Ishikawa (cell line): Measurements from ENCODE around the gene ANAPC1.

Source experiments
- CEBPB ChIP-seq: IDR thresholded peaks from 2 replicates; pipeline ENCODE4 v1.6.1; 2012
- CREB1 ChIP-seq: IDR thresholded peaks from 2 replicates; pipeline ENCODE4 v1.6.1; 2012; ENCODE audit warnings: low read depth
- EGR1 ChIP-seq: IDR thresholded peaks from 2 replicates; pipeline ENCODE4 v1.6.1; 2012
- EP300 ChIP-seq: IDR thresholded peaks from 2 replicates; pipeline ENCODE4 v1.6.1; 2012; ENCODE audit warnings: borderline replicate concordance
- FOXM1 ChIP-seq: IDR thresholded peaks from 2 replicates; pipeline ENCODE4 v1.6.1; 2012; ENCODE audit warnings: low read depth, borderline replicate concordance
- RAD21 ChIP-seq: IDR thresholded peaks from 2 replicates; pipeline ENCODE4 v1.6.1; 2012; ENCODE audit warnings: low read depth
- TAF1 ChIP-seq: IDR thresholded peaks from 2 replicates; pipeline ENCODE4 v1.6.1; 2012; ENCODE audit warnings: low read depth, mild to moderate bottlenecking
- TCF12 ChIP-seq: IDR thresholded peaks from 2 replicates; pipeline ENCODE4 v1.6.1; 2012; ENCODE audit warnings: low read depth
- TEAD4 ChIP-seq: IDR thresholded peaks from 2 replicates; pipeline ENCODE4 v1.6.1; 2012
- YY1 ChIP-seq: IDR thresholded peaks from 2 replicates; pipeline ENCODE4 v1.6.1; 2012; ENCODE audit warnings: low read depth
- ZBTB7A ChIP-seq: IDR thresholded peaks from 2 replicates; pipeline ENCODE4 v1.6.1; 2012; ENCODE audit warnings: low read depth
- TF ChIP-seq, protein P1 (sequence below): IDR thresholded peaks from 2 replicates; pipeline ENCODE4 v1.6.1; 2012
- TF ChIP-seq, protein P2 (sequence below): IDR thresholded peaks from 2 replicates; pipeline ENCODE4 v1.6.1; 2012; ENCODE audit warnings: low read depth, mild to moderate bottlenecking

DNA sequence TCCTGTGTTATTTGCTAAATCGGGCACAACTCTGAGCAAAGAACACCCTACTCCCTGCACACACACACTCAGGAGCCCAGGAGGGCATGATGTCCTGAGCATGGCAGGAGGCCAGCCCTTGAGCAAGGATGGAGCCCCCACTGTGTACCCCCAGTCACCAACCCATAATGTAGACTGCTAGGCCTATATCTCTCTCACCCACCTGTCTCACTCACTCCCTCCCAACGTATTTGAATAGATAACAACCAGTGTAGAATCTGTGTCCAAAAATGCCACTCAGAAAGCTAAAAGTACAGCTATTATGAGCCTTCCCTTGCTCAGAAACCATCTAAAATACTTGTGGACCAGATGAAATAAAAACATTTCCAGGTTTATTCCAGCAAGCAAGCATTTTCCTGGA, 43.7 kb upstream of the ANAPC1 start:
- TF ChIP-seq FOXM1 (no peak), EGR1 (no peak), TEAD4 (no peak), EP300 (no peak), TAF1 (no peak), RAD21 (no peak), CREB1 (no peak), TCF12 (no peak), CEBPB (no peak), YY1 (no peak), ZBTB7A (no peak)
- TF ChIP-seq, protein P1, sequence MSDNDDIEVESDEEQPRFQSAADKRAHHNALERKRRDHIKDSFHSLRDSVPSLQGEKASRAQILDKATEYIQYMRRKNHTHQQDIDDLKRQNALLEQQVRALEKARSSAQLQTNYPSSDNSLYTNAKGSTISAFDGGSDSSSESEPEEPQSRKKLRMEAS = no peak
- TF ChIP-seq, protein P2, sequence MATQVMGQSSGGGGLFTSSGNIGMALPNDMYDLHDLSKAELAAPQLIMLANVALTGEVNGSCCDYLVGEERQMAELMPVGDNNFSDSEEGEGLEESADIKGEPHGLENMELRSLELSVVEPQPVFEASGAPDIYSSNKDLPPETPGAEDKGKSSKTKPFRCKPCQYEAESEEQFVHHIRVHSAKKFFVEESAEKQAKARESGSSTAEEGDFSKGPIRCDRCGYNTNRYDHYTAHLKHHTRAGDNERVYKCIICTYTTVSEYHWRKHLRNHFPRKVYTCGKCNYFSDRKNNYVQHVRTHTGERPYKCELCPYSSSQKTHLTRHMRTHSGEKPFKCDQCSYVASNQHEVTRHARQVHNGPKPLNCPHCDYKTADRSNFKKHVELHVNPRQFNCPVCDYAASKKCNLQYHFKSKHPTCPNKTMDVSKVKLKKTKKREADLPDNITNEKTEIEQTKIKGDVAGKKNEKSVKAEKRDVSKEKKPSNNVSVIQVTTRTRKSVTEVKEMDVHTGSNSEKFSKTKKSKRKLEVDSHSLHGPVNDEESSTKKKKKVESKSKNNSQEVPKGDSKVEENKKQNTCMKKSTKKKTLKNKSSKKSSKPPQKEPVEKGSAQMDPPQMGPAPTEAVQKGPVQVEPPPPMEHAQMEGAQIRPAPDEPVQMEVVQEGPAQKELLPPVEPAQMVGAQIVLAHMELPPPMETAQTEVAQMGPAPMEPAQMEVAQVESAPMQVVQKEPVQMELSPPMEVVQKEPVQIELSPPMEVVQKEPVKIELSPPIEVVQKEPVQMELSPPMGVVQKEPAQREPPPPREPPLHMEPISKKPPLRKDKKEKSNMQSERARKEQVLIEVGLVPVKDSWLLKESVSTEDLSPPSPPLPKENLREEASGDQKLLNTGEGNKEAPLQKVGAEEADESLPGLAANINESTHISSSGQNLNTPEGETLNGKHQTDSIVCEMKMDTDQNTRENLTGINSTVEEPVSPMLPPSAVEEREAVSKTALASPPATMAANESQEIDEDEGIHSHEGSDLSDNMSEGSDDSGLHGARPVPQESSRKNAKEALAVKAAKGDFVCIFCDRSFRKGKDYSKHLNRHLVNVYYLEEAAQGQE = no peak
